PC-9 (cell line): ENCODE measurements around the gene NHLRC4. TPM values are rescaled to one million over a fixed set of nuclear protein-coding genes. Genes with fewer than 3 reads are reported as not detected.

ENCODE experiments used
- BruUV-seq: library from RNA; stranded (reverse); fragments of 400-500 nt; replicated peaks from 2 replicates; lab custom pipeline; 2021; lab: Mats Ljungman, UMichigan
- CTCF ChIA-PET: fragments of 300-600 bp; sonication (Branson Sonifier 250); formaldehyde crosslinking; loops from one replicate; lab custom pipeline; 2022; ENCODE audit warnings: antibody characterized with exemption; lab: Charles Lee
- POLR2A ChIA-PET: fragments of 300-600 bp; sonication (Branson Sonifier 250); formaldehyde crosslinking; loops from one replicate; lab custom pipeline; 2022; ENCODE audit warnings: antibody characterized with exemption; ENCODE audit not compliant: unreplicated experiment; lab: Charles Lee
- DNase-seq, 2 experiments: peaks; one replicate each; pipeline versions ENCODE4 v3.0.0 to v3.0.0-alpha.2; 2015 to 2022; ENCODE audit warnings: mixed read lengths in 1 of 2
- H2AFZ ChIP-seq: fragments of 200-600 bp; sonication (generic); 2 replicates; pipeline ENCODE4 v1.8.1; 2017; ENCODE audit warnings: antibody characterized with exemption
- H3F3A ChIP-seq: fragments of 200-600 bp; sonication (generic); 2 replicates; pipeline ENCODE4 v1.8.1; 2017; ENCODE audit warnings: antibody characterized with exemption, mild to moderate bottlenecking, low read depth; ENCODE audit not compliant: insufficient read depth
- H3K27ac ChIP-seq: fragments of 200-600 bp; sonication (generic); 2 replicates; pipeline ENCODE4 v1.6.1; 2016; ENCODE audit warnings: mixed run types
- H3K27me3 ChIP-seq: fragments of 200-600 bp; sonication (generic); 2 replicates; pipeline ENCODE4 v1.6.1; 2016; ENCODE audit warnings: low read depth, mixed run types; ENCODE audit not compliant: insufficient read depth
- H3K36me3 ChIP-seq: fragments of 200-600 bp; sonication (generic); 2 replicates; pipeline ENCODE4 v1.6.1; 2016; ENCODE audit warnings: low read depth, mixed run types
- H3K4me1 ChIP-seq: fragments of 200-600 bp; sonication (generic); replicated peaks from 2 replicates; pipeline ENCODE4 v1.6.1; 2016; ENCODE audit warnings: mixed run types; ENCODE audit not compliant: insufficient read depth
- H3K4me2 ChIP-seq: fragments of 200-600 bp; sonication (generic); 2 replicates; pipeline ENCODE4 v1.6.1; 2017; ENCODE audit warnings: mixed run types
- H3K4me3 ChIP-seq: fragments of 200-600 bp; sonication (generic); 2 replicates; pipeline ENCODE4 v1.6.1; 2016; ENCODE audit warnings: mixed run types
- H3K79me2 ChIP-seq: fragments of 200-600 bp; sonication (generic); 2 replicates; pipeline ENCODE4 v1.6.1; 2017; ENCODE audit warnings: low read depth, mixed run types
- H3K9me2 ChIP-seq: fragments of 200-600 bp; sonication (generic); 2 replicates; pipeline ENCODE4 v1.8.1; 2017; ENCODE audit warnings: mild to moderate bottlenecking; ENCODE audit not compliant: insufficient read depth
- H3K9me3 ChIP-seq: fragments of 200-600 bp; sonication (generic); 2 replicates; pipeline ENCODE4 v1.8.1; 2016; ENCODE audit warnings: low read depth; ENCODE audit not compliant: insufficient read depth
- H4K20me1 ChIP-seq: fragments of 200-600 bp; sonication (generic); 2 replicates; pipeline ENCODE4 v1.8.1; 2017; ENCODE audit not compliant: insufficient read depth
- CTCF ChIP-seq: fragments of 200-600 bp; sonication (generic); conservative IDR thresholded peaks from 2 replicates; pipeline ENCODE4 v1.6.1; 2017; ENCODE audit warnings: mixed run types, antibody characterized with exemption, mild to moderate bottlenecking, moderate library complexity
- EZH2 ChIP-seq: fragments of 200-600 bp; sonication (generic); IDR thresholded peaks from 2 replicates; pipeline ENCODE4 v1.8.0; 2017; ENCODE audit warnings: antibody characterized with exemption, low read depth
- intact Hi-C: fragments of 100-400 bp; cut with micrococcal nuclease; formaldehyde crosslinking; loops from one replicate; pipeline ENCODE4 v1.10.0; 2022; ENCODE audit not compliant: unreplicated experiment
- total RNA-seq: library from RNA; stranded (reverse); gene quantifications from 2 replicates; pipeline ENCODE4 v1.2.3, GENCODE V29; 2021

The NHLRC4 gene
- total RNA-seq, 1 experiment from 2014 or later, result not detected

- H3K36me3 ChIP-seq, result no peaks in the 10 kb centered on the region
- H3K4me3 ChIP-seq, result no peak overlapping the region
- H2AFZ ChIP-seq, result no peak overlapping the region
- intact Hi-C loops, result no loop called here
- peaks cover 9% of the 10 kb centered on the region for H3K4me1 ChIP-seq
- peaks cover 20% of the 10 kb centered on the region for H4K20me1 ChIP-seq
- BruUV-seq, result no TSS peak
- ChIA-PET CTCF (interaction anchor here (0.6 kb wide), 1 partner anchor 109 kb away, joined by 3 read pairs; no protein-coding TSS in a partner anchor), POLR2A (interaction anchor here (0.5 to 0.6 kb wide), 4 partner anchors 61 to 291 kb away, joined by 3 to 17 read pairs (median 6); no protein-coding TSS in a partner anchor)
- no peaks in the 10 kb centered on the region for H3K9me3 ChIP-seq
- peaks cover 13% of the 10 kb centered on the region for H3F3A ChIP-seq
- H3K27me3 ChIP-seq, result no peaks in the 10 kb centered on the region
- H3K9me2 ChIP-seq, result no peaks in the 10 kb centered on the region
- no peak for DNase-seq
- H3K27ac ChIP-seq, result no peak overlapping the region
- H3K4me2 ChIP-seq, result no peak overlapping the region
- peaks cover 11% of the 10 kb centered on the region; the same call in 1 of the 2 replicates for H3K79me2 ChIP-seq
- TF ChIP-seq CTCF (no peak), EZH2 (no peak)
Observed at GRCh38 chr16:519841-520687, 46.7 kb upstream of the NHLRC4 start.

DNA sequence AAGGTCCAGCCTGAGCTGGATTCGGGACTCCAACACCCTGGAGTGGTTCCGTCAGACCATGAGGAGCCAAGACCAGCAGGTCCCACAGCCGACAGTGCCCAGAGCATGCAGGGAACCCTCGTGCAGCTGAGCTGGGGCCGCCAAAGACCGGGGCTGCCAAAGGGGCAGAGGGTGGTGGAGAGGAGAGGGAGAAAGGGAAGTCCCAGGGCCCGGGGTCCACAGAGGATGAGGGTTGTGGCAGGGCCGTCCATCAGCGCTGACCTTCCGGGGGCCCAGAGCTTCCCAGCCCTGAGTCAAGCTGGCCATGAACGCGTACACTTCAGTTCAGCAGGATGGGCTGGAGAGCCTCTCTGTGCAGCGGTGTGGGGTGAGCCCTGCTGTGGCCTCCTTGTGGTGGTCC is 46.0 kb upstream of the NHLRC4 start:
- no peaks in the 10 kb centered on the region for H3K36me3 ChIP-seq
- H3K27me3 ChIP-seq, result no peaks in the 10 kb centered on the region
- no peak overlapping the region for H3K4me3 ChIP-seq
- BruUV-seq, result no TSS peak
- peaks cover 19% of the 10 kb centered on the region for H3F3A ChIP-seq
- TF ChIP-seq EZH2 (no peak), CTCF (no peak)
- H2AFZ ChIP-seq, result no peak overlapping the region
- DNase-seq, result no peak
- no peaks in the 10 kb centered on the region for H3K9me3 ChIP-seq
- H3K27ac ChIP-seq, result no peak overlapping the region
- H3K4me1 ChIP-seq, result peaks cover 17% of the 10 kb centered on the region
- ChIA-PET CTCF (interaction anchor here (0.6 kb wide), 1 partner anchor 110 kb away, joined by 3 read pairs; no protein-coding TSS in a partner anchor), POLR2A (interaction anchor here (0.5 kb wide), 1 partner anchor 116 kb away, joined by 17 read pairs; no protein-coding TSS in a partner anchor)
- peaks cover 16% of the 10 kb centered on the region for H3K79me2 ChIP-seq
- no peaks in the 10 kb centered on the region for H3K9me2 ChIP-seq
- peaks cover 26% of the 10 kb centered on the region for H4K20me1 ChIP-seq
- H3K4me2 ChIP-seq, result no peak overlapping the region
- intact Hi-C loops, result no loop called here

DNA sequence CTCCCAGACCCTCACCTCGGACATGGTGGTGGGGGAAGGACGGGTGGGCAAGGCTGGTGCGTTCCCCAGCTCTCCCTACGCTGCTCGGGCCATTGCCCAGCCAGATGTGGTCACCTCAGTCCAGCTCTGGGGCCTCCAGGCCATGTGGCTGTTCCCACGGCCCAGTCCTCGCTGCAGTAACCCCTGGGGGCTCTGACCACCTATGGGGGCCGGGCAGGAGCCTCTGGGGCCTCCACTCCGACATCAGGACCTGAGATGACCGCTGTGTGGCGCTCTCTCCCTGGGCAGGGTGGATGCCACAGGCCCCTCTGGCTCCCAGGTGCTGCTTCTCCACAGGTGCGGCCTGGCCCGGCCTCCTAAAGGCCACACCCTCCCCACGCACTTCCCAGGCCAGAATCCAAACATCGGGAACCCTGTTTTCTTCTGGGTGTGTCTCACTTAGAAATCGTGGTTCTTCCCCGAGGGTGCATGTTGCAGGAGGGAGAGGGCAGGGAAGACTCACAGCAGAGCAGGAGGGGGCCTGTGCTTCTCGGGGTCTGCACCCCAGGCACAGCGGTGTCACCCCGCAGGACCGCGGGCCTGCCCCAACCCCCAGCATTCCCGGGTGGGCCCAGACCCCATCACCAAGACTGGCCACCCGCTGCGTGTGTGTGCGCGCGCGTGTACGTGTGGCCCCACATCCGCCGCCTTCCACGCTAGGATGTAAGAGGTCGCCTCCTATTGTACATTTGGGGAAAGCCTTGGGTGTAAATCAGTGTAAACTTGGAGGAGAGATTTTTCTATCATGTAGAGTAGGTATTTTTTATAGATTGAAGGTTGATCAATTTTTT is 45.2 kb upstream of the NHLRC4 start:
- no peak overlapping the region for H3K27ac ChIP-seq
- intact Hi-C loops, result no loop called here

More for the DNA sequence above, 45.2 kb upstream of the NHLRC4 start:
- Histone ChIP-seq H3K9me3 (no peaks in the 10 kb centered on the region), H3F3A (peaks cover 27% of the 10 kb centered on the region), H3K36me3 (no peaks in the 10 kb centered on the region), H3K4me2 (no peak overlapping the region), H2AFZ (no peak overlapping the region), H3K9me2 (no peaks in the 10 kb centered on the region), H3K79me2 (peaks cover 23% of the 10 kb centered on the region), H3K27me3 (no peaks in the 10 kb centered on the region), H3K4me3 (no peak overlapping the region), H3K4me1 (peaks cover 23% of the 10 kb centered on the region), H4K20me1 (peaks cover 30% of the 10 kb centered on the region)
- TF ChIP-seq CTCF (no peak), EZH2 (no peak)
- DNase-seq, result peak in 1 of 2 experiments; percentile 83
- CTCF ChIA-PET, result no interaction called here
- POLR2A ChIA-PET, result no interaction called here
- BruUV-seq, result no TSS peak
